Activated CD4-positive, alpha-beta T cell treated with anti-CD3 and anti-CD28 coated beads, Interleukin-2, amount 10 ng/mL, durations not matched to agents 24 days and 14 days (primary cell): Measurements from ENCODE around the gene CTDP1. TPM values are rescaled to one million over a fixed set of nuclear protein-coding genes. Genes with fewer than 3 reads are reported as not detected.

Experiments used
- total RNA-seq: library from RNA; stranded (reverse); gene quantifications from 2 replicates; pipeline ENCODE4 v1.2.3, GENCODE V29; 2022

Gene CTDP1
- total RNA-seq, 1 donor from 2014 or later, result 45.5 TPM

Other genes starting within 250 kb of the CTDP1 start
- gene KCNG2, start 118.1 kb downstream of the CTDP1 start, total RNA-seq, result not detected in 2 replicates